GM12865 (cell line): Measurements from ENCODE around the gene CYFIP2.

ENCODE experiments used
- DNase-seq: peaks from one replicate; pipeline ENCODE4 v3.0.0; 2010; ENCODE audit warnings: low read depth
- H3K4me3 ChIP-seq: 2 replicates; pipeline ENCODE4 v1.5.1; 2011; ENCODE audit warnings: mild to moderate bottlenecking, low read depth, low read length, control low read depth
- TF ChIP-seq, protein P1 (sequence below): IDR thresholded peaks from 2 replicates; pipeline ENCODE4 v1.5.1; 2011; ENCODE audit warnings: low read length, control low read depth, low read depth, inconsistent platforms; ENCODE audit not compliant: insufficient read depth; ENCODE audit errors: missing control alignments

The CYFIP2 gene

DNA sequence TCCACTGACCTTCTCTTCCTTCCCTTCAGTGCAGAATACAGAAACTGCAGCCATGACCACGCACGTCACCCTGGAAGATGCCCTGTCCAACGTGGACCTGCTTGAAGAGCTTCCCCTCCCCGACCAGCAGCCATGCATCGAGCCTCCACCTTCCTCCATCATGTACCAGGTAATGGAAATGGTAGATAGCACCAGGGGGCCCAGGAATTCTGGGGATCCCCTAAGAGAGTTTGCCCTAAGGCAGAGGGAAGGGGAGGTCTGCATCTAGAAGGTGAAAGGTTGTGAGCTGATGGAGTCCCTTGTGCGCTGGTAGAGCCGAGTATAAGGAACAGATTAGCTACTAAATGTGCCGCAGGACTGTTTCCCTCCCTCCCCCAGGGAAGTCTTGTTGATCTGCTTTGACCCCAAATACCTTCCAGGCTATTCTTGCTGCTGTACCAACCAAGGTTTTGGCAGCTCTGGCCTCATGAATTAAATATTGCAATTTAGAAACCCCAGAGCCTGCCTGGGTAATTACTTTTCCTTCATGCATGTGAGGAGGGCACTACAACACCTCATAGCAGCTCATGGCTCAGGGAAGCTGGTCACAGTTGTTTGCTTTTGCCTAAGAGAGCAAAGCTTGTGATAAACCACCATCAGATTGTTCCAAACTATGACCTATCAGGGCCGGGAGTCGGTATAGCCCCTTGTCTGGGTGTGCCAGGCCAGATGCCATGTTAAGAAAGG is 19.6 kb downstream of the CYFIP2 start:
- no peak overlapping the region for H3K4me3 ChIP-seq
- no peak for DNase-seq
- TF ChIP-seq, protein P1, sequence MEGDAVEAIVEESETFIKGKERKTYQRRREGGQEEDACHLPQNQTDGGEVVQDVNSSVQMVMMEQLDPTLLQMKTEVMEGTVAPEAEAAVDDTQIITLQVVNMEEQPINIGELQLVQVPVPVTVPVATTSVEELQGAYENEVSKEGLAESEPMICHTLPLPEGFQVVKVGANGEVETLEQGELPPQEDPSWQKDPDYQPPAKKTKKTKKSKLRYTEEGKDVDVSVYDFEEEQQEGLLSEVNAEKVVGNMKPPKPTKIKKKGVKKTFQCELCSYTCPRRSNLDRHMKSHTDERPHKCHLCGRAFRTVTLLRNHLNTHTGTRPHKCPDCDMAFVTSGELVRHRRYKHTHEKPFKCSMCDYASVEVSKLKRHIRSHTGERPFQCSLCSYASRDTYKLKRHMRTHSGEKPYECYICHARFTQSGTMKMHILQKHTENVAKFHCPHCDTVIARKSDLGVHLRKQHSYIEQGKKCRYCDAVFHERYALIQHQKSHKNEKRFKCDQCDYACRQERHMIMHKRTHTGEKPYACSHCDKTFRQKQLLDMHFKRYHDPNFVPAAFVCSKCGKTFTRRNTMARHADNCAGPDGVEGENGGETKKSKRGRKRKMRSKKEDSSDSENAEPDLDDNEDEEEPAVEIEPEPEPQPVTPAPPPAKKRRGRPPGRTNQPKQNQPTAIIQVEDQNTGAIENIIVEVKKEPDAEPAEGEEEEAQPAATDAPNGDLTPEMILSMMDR = no peak

DNA sequence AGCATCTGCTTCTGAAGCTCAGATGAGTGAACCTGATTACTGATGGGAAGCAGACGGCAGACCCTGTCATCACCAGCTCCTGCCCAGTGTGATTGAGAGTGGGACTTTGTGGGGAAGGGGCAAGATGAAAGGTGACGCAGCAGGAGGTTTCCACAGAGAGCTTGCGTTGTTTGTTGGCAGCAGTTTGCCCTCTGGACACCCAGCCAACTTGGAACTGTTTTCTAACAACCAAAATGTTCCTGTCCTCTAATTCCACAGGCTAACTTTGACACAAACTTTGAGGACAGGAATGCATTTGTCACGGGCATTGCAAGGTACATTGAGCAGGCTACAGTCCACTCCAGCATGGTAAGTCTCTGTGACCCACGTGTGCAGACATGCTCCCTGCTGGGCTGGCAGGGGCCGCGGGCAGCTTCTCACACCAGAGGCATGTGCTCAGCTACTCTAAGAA is 20.9 kb downstream of the CYFIP2 start:
- H3K4me3 ChIP-seq = no peak overlapping the region
- TF ChIP-seq, protein P1 = no peak
- DNase-seq = no peak

DNA sequence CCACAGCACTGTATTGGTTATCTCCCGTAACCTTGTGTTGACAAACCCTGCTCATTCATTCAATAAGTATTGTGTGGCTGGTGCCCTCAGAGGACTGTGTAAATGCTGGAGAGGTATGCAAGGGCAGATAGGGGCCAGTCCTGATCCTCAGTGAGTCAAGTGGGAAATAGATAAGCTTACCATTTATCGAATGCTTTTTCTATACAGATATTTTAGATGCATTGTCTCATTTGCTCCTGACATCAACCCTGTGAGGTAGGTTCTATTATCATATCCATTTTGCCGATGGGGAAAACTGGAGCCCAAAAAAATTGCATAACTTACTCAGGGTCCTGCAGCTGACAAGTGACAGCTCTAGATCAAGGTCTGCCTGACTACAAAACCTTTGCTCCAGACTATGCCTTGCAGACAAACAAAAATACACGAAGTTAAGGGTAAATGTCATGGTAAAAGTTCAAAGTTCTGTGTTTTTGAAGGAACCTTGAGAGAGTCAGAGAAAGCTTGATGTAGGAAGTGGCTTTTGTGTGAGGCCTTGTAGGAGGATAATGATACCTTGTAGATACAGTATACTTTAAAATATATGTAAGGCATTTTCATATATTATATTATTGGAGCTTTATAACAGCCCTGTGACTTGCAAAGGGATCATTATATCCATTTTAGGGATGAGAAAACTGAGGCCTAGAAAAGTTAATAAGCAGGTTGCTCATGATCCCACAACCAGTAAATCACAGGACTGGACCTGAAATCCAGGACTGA is 22.7 kb downstream of the CYFIP2 start:
- TF ChIP-seq, protein P1 = no peak
- DNase-seq = no peak
- no peak overlapping the region for H3K4me3 ChIP-seq

DNA sequence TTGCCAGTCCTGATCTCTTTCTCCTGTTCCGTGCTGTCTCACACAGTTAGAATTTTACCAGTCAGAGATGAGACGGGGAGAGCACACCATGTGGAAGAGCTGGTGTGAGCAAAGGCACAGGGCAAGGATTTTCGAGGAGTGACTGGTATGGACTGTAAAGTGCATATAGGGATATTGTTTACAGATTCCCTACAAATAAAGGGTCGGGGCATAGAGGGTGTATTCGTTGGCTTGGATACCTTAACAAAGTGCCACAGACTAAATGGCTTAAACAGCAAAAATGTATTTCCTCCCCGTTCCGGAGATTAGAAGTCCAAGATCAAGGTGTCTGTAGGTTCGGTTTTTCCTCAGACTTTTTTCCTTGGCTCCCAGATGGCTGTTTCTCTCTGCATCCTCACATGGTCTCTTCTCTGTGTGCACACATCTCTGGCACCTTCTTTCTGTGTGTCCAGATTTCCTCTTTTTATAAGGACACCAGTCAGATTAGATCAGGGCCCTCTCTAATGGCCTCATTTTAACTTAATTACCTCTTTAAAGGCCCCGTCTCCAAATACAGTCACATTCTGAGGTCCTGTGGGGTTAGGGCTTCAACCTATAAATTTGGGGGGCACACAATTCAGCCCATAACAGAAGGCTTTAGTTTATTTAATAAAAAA is 23.4 kb downstream of the CYFIP2 start:
- TF ChIP-seq, protein P1 = no peak
- no peak overlapping the region for H3K4me3 ChIP-seq
- no peak for DNase-seq

DNA sequence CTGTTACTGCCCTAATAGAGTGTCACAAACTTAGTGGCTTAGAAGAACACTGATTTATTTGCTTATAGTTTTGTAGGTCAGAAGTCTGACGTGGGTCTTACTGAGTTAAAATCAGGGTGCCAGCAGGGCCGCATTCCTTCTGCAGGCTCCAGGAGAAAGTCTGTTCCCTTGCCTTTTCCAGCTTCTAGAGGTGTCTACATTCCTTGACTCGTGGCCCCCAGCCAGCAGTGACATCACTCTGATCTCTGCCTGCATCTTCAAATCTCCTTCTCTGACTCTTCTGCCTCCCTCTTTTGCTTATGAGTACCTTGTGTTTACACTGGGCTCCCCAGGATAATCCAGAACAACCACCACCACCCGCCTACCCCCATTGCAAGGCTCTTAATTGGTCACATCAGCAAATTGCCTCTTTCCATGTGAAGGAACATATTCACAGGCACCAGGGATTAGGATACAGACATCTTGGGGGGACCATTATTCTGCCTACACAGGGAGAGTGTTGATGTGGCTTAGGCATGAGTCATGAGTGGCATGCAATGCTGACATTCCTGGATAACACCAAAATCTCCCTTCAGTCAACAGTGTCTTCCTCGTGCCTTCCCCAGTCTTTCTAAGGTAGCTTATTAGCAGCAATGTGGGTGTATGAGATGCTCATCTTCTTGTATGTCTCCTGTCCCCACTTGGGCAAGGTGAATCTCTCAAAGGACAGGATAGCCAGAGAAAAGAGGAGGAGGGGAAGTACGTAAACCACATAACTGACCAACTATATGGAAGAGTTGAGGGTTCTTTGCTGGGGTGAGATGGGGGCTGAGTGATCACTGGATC is 24.4 kb downstream of the CYFIP2 start:
- no peak for DNase-seq

More for the DNA sequence above, 24.4 kb downstream of the CYFIP2 start:
- no peak overlapping the region for H3K4me3 ChIP-seq
- TF ChIP-seq, protein P1 = no peak
